DND-41 (cell line): Measurements from ENCODE around the gene BCKDK.

Experiments
- CTCF ChIP-seq: IDR thresholded peaks from 2 replicates; pipeline ENCODE4 v1.5.1; 2012; ENCODE audit warnings: borderline replicate concordance, low read length, moderate library complexity, mild to moderate bottlenecking; ENCODE audit not compliant: poor library complexity, severe bottlenecking; ENCODE audit errors: extremely low read depth
- EZH2 ChIP-seq: IDR thresholded peaks from 3 replicates; pipeline ENCODE4 v1.6.1; 2012; ENCODE audit warnings: borderline replicate concordance, low read depth, mild to moderate bottlenecking, moderate library complexity, low read length, inconsistent platforms; ENCODE audit not compliant: severe bottlenecking

GRCh38 chr16:31071861-31072260, 36.3 kb upstream of the BCKDK start:
- TF ChIP-seq EZH2: no peak
- no peak for TF ChIP-seq CTCF
